GM19023 (cell line): ENCODE results near the gene SERPINB12.

Experiments
- ATAC-seq: cut with Tn5 transposase; IDR thresholded peaks from one replicate; pipeline ENCODE4 v1.9.1; 2021; ENCODE audit warnings: mild to moderate bottlenecking, moderate library complexity; ENCODE audit not compliant: unreplicated experiment

The SERPINB12 gene

GRCh38 chr18:63550068-63550467 is 7.9 kb downstream of the SERPINB12 start:
- ATAC-seq = no peak

DNA sequence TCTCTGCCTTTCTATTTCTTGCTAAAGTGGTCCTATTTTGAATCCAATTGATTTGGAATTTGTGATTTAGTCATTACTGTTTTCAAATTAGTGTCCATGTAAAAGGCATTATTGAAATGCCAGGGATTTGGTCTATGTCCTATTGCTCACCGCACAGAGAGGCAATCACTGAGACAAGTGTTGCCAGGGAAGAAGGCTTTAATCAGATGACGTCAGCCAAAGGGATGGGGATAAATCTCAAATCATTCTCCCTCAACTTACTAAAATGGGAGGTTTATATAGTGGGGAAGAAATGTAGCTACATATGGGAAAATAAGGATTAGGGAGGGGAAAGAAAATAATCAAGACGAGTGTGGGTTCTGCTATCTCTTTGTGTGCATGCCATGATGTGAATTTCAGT is 9.6 kb downstream of the SERPINB12 start:
- no peak for ATAC-seq

DNA sequence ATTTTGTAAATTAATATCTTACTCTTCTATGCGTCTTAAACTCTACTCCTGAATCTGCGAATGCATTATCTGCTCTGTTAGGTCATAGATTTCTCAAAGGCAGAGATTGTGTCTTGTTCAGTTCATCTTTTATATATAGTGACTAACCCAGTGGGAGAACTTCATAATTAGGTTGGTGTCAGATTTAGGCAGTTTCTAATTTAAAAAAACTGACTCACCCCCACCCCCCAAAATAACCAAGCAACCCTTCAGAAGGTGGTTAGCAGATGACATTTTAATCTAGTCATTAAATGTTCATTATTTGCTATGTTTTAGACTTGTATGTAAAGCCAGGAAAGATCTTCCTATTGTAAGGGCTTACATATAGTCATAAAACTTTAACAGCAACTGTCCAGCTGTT is 10.4 kb downstream of the SERPINB12 start:
- no peak for ATAC-seq

- no peak for ATAC-seq
Measured at GRCh38 chr18:63553081-63553480, 10.9 kb downstream of the SERPINB12 start.

DNA sequence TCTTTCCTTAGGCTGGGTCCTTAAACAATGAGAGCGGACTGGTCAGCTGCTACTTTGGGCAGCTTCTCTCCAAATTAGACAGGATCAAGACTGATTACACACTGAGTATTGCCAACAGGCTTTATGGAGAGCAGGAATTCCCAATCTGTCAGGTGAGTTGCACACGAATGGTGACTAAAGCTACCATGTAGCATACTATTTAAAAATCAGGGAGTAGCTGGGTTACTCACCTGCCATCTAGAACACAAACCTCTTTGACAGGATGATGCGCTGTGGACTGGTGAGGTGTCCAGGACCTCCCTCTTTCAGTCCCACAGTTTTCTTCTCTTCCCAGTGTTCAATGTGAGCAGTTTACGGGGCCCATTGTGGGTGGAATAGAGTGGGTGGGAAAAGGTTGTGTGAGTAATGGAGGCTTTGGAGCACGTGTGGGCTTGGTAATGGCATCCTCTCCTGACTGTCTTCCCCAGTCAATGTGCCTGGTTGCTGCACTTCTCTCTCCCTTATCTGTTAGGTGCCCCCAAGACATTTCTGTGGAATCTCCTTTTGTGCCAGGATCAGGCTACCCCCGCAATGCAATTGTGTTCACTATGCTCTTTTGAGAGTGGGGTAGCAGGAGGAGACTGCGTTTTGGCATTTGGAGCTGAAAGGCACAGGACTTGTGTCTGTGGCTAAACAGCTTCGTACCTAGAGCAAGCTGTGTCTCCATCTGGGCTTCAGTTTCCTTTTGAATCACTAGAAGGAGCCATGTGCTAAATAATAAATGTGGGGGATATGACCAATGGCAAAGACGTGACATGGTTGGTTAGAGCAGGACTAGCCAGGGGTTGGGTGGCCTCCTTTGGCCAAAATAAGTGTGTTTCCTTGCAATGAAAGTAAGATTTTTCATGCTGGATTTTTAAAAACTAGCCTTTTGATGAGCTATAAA is 17.7 kb downstream of the SERPINB12 start:
- ATAC-seq = no peak

- ATAC-seq = no peak
Measured at GRCh38 chr18:63562284-63562683, 20.1 kb downstream of the SERPINB12 start.

- ATAC-seq = no peak
Measured at GRCh38 chr18:63564021-63564420, 21.9 kb downstream of the SERPINB12 start.

- no peak for ATAC-seq
Measured at GRCh38 chr18:63564561-63564960, 22.4 kb downstream of the SERPINB12 start.

DNA sequence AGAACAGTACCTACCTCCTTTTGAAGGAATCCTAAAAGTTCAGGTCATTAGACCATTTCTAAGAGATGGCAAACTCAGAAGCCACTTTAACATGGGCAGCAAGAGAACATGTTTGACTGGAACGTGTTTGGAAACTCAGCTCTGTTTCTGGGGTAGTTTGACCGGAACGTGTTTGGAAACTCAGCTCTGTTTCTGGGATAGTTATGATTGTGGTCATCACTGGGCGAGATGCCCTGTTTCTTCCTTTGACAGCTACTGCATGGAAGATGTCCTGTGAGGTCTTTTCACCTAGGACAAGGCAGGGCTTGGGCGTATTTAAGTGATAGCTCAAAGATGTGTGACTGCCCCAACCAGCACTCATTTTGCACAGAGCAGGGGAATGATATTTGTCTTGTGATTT is 25.1 kb downstream of the SERPINB12 start:
- ATAC-seq = no peak

DNA sequence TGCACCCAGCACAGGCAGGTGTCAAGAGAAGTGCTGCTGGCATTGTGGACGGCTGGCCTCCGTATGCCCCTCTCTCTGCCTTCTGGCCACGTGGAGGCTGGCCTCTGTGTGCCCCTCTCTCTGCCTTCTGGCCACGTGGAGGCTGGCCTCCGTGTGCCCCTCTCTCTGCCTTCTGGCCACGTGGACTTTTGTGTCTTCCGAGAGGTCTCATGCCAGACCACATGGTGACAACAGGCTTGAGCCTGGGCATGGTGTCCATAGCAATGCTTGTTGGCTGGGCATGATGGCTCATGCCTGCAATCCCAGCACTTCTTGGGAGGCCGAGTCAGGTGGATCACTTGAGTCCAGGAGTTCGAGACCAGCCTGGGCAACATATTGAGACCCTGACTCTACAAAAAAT is 25.7 kb downstream of the SERPINB12 start:
- no peak for ATAC-seq

DNA sequence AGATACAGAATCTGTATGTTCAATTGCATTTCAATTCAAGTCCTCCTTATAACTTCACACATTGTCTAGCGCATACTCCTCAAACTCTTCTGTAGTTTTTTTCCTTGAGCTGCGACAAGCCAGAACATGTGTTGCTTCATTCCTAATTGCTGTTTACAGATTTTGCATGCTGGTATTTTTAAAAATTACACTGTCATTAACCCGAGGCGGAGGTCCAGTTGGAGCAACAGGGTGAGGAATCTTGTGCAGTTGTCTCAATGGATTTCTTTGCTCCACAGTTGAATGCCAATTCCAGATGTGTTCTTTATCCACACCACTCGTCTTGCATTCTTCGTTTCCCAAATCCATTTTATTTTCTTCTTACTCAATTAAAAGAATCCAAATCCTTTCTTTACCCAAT is 28.6 kb downstream of the SERPINB12 start:
- ATAC-seq = no peak

GRCh38 chr18:63575681-63576080 is 33.5 kb downstream of the SERPINB12 start:
- ATAC-seq = no peak

GRCh38 chr18:63578357-63578958 is 36.3 kb downstream of the SERPINB12 start:
- ATAC-seq = no peak

- ATAC-seq = no peak
Measured at GRCh38 chr18:63579616-63580015, 37.4 kb downstream of the SERPINB12 start.

- ATAC-seq = no peak
Measured at GRCh38 chr18:63585988-63586387, 43.8 kb downstream of the SERPINB12 start.

- ATAC-seq = no peak
Measured at GRCh38 chr18:63586431-63586830, 44.3 kb downstream of the SERPINB12 start.

DNA sequence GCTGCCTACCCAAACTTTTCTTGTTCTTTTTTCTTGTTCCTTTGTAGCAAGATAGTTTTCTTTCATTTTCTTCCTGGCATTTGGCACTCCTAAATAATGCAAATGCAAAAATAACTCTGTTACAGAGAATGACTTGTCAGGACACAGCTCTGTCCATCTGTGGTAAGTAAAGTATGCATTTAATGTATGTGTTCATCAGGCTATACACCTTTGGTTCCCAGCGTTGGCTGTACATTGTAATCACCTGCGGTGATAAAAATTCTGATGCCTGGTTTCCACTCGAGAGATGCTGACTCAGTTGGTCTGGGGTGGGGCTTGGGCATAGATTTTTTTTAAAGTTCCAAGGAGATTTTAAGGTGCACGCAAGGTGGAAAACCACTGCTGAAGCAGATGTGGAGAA is 44.8 kb downstream of the SERPINB12 start, which contains the start of gene SERPINB13:
SERPINB13 (plus strand) TSS at position 378 of the 400 bp plus-strand sequence. CDS start 1,325 bp downstream, outside the sequence.
- ATAC-seq = no peak

- no peak for ATAC-seq
Measured at GRCh38 chr18:63588909-63589308, 46.7 kb downstream of the SERPINB12 start.

DNA sequence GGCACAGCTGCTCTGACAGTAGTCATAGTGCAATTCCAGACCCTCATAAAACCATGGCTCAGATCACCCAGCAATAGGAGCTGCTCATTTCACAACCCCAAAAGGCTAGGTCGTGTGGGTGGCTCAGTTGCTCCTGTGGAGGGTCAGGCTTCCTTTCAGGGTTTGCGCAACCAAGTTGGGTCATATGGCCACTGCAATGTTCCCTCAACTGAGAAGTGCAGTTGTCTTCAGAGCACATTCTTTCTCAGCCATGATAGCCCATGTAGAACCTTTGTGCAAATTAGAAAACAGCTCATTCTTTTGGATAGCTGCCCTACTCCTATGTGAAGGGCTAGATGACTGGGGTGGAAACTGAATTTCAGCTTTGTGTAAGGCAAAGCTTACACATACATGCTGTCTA is 48.2 kb downstream of the SERPINB12 start:
- ATAC-seq = no peak

DNA sequence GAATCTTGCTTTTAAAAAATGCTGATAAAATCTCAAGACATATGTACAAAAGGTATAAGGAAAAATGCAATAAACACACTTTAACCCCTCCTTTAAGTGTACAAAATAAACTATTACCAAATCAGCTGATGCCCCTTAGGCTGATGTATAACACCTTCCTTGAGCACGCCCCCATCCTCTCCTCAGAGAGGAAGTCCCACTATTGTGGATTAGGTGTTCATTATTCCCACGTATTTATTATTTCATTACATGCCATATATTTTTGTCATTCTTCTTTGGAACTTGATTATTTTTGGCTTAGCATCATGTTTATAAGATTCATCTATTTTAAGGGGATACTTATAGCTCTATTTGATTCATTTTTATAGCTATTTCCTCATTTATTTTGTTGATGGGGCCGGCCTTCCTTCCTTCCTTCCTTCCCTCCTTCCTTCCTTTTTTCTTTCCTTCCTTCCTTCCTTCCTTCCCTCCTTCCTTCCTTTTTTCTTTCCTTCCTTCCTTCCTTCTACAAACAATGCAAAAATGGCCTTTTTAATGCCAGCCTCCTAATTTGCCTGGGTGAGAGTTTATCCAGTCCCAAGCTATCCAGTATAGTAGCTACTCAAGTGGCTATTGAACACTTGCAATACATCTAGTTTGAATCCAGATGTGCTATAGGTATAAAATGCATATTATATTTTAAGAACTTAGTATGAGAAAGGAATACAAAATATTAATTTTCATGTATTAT is 49.0 kb downstream of the SERPINB12 start:
- no peak for ATAC-seq

GRCh38 chr18:63591725-63592124 is 49.6 kb downstream of the SERPINB12 start:
- ATAC-seq = no peak

DNA sequence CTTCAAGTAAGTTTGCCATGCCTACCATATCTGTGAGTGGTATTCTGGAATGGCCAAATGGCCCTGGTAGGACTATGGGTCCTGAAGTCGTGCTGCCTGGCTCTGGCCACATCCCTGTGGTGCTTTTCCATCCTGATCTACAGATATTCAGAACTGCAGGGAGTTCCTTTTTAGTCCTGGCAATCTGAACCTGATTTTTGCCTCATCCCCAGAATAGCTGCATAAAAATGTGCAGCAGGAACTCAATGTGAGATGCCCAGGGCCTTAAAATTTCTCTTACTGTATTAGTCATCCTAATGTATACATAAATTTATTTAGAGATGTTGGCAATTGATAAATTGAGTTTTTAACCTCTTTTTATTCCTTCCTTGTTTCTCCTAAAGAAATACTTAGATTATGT is 50.3 kb downstream of the SERPINB12 start:
- ATAC-seq = no peak
